Cardiac fibroblast (primary cell): ENCODE results near the gene MRPL11.
A peak's percentile ranks its signal among the peaks of the same experiment; 100 is the strongest.

Experiments
- DNase-seq, 2 donors: peaks; one replicate each; pipeline versions ENCODE4 v3.0.0 to v3.0.0-alpha.2; 2010; ENCODE audit warnings: low read depth in 2 of 2
- H3K4me3 ChIP-seq, 2 donors: replicated peaks in 1 of 2; 1 replicate in 1 of 2; 2 replicates in 1 of 2; pipeline ENCODE4 v1.5.1; 2011; ENCODE audit warnings: low read depth in 2 of 2, low read length in 2 of 2, mild to moderate bottlenecking in 2 of 2, moderate library complexity in 1 of 2
- CTCF ChIP-seq: IDR thresholded peaks from one replicate; pipeline ENCODE4 v1.5.1; 2011; ENCODE audit warnings: low read depth, mild to moderate bottlenecking, low read length, inconsistent platforms

Gene MRPL11

GRCh38 chr11:66388780-66389386 is 49.8 kb downstream of the MRPL11 start:
- peak; percentile 96 for TF ChIP-seq CTCF
- no peak overlapping the region for H3K4me3 ChIP-seq
- peak; percentile 82 to 83 for DNase-seq

DNA sequence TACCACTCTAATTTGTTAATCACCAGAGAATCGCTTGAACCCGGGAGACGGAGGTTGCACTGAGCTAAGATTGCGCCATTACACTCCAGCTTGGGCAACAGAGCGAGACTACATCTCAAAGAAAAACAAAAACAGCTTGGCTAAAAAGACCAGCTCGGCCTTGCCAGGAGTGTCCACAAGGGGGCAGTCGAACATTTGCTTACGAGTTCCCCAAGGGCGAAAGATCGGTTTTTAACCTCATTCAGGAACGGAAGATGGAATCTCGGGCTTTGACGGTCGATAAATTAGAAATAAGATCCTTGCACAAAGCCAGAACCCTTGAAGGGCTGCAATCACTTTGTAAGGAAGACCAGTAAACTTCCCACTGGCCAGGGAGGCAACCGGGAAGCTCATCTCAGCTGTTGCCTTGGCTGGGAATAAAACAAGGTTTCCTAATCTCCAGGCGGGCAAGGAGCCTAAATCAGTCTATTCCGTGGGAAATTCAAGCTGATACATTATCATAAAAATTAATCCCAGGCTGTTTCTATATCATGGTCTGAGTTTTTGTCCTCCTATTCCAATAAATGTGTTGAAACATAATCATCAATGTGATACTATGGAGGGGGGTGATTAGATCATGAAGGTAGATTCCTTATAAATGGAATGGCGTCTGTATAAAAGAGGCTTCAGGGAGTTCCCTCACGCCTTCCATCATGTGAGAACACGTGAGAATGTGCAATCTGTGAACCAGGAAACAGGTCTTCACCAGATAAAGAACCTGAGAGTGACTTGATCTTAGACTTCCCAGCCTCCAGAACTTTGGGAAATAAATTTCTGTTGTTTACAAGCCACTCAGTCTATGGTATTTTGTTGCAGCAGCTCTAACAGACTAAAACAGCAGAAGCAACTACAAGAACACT is 52.2 kb downstream of the MRPL11 start:
- peak; percentile 93 for TF ChIP-seq CTCF
- H3K4me3 ChIP-seq = peak overlapping the region in 1 of 2 donors; percentile 24
- DNase-seq = peak; percentile 90 to 94
